Measurements from ENCODE around the gene PCDHGA9.
"Not testable (repeated sequence)": the region's sequence is repeated elsewhere in the genome, so short reads cannot be mapped to it uniquely, and the experiment has no call there.

The PCDHGA9 gene

DNA sequence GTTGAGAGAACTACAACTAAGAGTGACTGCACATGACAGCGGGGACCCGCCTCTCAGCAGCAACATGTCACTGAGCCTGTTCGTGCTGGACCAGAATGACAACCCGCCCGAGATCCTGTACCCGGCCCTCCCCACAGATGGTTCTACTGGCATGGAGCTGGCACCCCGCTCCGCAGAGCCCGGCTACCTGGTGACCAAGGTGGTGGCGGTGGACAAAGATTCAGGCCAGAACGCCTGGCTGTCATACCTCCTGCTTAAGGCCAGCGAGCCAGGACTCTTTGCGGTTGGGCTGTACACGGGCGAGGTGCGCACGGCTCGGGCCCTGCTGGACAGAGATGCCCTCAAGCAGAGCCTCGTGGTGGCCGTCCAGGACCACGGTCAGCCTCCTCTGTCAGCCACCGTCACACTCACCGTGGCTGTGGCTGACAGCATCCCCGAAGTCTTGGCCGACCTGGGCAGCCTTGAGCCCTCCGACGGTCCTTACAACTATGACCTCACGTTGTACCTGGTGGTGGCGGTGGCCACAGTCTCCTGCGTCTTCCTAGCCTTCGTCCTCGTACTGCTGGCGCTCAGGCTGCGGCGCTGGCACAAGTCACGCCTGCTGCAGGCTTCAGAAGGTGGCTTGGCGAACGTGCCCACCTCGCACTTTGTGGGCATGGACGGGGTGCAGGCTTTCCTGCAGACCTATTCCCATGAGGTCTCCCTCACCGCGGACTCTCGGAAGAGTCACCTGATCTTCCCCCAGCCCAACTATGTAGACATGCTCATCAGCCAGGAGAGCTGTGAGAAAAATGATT is 17.9 kb upstream of the PCDHGA9 start:
- no peak for DNase-seq

DNA sequence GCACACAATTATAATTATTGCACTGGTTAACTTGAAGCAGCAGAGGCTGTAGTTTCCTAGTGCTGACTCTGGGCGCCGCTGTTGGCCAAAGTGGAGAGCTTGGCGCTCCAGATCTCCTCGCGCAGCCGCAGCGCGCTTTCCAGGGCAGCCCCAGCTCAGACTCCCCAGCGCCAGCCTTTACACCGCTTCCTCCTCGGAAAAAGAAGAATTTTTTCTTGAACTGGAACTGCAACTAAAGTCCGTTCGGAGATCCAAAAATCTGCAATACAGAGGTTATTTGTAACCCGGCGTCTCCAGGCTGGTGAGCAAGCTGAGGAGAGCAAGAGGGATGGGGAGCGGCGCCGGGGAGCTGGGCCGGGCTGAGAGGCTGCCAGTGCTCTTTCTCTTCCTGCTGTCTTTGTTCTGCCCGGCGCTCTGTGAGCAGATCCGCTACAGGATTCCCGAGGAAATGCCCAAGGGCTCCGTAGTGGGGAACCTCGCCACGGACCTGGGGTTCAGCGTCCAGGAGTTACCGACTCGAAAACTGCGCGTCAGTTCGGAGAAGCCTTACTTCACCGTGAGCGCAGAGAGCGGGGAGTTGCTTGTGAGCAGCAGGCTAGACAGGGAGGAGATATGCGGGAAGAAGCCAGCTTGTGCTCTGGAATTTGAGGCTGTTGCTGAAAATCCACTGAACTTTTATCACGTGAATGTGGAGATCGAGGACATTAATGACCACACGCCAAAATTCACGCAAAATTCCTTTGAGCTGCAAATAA is 14.8 kb upstream of the PCDHGA9 start, which contains the start of gene PCDHGB4:
TSS of gene PCDHGB4 (plus strand) at position 142 of the 755 bp plus-strand sequence. CDS start at position 329, 187 bp downstream.
- not testable (repeated sequence) for DNase-seq

DNA sequence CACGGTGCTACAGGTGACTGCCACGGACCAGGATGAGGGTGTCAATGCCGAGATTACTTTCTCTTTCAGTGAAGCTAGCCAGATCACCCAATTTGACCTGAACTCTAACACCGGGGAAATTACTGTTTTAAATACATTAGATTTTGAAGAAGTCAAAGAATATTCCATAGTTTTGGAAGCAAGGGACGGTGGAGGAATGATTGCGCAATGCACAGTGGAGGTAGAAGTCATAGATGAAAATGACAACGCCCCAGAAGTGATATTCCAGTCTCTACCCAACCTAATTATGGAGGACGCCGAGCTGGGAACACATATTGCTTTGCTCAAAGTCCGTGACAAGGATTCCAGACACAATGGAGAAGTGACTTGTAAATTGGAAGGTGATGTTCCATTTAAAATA is 13.9 kb upstream of the PCDHGA9 start:
- DNase-seq, result no peak

DNA sequence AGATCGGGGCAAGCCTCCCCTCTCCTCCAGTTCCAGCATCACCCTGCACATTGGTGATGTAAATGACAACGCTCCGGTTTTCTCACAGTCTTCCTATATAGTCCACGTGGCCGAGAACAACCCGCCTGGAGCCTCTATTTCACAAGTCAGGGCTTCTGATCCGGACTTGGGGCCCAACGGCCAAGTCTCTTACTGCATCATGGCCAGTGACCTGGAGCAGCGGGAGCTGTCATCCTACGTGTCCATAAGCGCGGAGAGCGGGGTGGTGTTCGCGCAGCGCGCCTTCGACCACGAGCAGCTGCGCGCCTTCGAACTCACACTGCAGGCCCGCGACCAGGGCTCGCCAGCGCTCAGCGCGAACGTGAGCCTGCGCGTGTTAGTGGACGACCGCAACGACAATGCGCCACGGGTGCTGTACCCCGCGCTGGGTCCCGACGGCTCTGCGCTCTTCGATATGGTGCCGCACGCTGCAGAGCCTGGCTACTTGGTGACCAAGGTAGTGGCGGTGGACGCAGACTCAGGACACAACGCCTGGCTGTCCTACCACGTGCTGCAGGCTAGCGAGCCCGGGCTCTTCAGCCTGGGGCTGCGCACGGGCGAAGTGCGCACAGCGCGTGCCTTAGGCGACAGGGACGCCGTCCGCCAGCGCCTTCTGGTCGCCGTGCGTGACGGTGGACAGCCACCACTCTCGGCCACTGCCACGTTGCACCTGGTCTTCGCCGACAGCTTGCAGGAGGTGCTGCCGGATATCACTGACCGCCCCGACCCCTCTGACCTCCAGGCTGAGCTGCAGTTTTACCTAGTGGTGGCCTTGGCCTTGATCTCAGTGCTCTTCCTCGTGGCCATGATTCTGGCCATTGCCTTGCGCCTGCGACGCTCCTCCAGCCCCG is 13.2 kb upstream of the PCDHGA9 start:
- no peak for DNase-seq

GRCh38 chr5:141392429-141393198 is 10.0 kb upstream of the PCDHGA9 start, which contains the start of gene PCDHGA8:
Gene PCDHGA8 (plus strand): TSS chr5:141392633. CDS start chr5:141392814, 181 bp downstream.
- no peak for DNase-seq

DNA sequence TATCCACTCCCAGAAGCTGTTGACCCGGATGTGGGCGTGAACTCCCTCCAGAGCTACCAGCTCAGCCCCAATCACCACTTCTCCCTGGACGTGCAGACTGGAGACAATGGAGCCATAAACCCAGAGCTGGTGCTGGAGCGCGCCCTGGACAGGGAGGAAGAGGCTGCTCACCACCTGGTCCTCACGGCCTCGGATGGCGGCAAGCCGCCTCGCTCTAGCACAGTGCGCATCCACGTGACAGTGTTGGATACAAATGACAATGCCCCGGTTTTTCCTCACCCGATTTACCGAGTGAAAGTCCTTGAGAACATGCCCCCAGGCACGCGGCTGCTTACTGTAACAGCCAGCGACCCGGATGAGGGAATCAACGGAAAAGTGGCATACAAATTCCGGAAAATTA is 9.3 kb upstream of the PCDHGA9 start:
- no peak for DNase-seq

DNA sequence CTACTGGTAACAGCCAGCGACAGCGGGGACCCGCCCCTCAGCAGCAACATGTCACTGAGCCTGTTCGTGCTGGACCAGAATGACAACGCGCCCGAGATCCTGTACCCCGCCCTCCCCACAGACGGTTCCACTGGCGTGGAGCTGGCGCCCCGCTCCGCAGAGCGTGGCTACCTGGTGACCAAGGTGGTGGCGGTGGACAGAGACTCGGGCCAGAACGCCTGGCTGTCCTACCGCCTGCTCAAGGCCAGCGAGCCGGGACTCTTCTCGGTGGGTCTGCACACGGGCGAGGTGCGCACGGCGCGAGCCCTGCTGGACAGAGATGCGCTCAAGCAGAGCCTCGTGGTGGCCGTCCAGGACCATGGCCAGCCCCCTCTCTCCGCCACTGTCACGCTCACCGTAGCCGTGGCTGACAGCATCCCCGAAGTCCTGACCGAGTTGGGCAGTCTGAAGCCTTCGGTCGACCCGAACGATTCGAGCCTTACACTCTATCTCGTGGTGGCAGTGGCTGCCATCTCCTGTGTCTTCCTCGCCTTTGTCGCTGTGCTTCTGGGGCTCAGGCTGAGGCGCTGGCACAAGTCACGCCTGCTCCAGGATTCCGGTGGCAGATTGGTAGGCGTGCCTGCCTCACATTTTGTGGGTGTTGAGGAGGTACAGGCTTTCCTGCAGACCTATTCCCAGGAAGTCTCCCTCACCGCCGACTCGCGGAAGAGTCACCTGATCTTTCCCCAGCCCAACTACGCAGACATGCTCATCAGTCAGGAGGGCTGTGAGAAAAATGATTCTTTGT is 8.0 kb upstream of the PCDHGA9 start:
- DNase-seq, result not testable (repeated sequence)

DNA sequence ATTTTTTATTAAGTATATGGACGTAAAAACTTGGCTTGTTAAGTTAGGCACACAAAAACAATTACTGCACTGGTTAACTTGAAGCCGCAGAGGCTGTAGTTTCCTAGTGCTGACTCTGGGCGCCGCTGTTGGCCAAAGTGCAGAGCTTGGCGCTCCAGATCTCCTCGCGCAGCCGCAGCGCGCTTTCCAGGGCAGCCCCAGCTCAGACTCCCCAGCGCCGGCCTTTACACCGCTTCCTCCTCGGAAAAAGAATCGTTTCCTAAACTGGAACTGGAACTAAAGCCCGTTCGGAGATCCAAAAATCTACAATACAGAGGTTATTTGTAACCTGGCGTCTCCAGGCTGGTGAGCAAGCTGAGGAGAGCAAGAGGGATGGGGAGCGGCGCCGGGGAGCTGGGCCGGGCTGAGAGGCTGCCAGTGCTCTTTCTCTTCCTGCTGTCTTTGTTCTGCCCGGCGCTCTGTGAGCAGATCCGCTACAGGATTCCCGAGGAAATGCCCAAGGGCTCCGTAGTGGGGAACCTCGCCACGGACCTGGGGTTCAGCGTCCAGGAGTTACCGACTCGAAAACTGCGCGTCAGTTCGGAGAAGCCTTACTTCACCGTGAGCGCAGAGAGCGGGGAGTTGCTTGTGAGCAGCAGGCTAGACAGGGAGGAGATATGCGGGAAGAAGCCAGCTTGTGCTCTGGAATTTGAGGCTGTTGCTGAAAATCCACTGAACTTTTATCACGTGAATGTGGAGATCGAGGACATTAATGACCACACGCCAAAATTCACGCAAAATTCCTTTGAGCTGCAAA is 4.6 kb upstream of the PCDHGA9 start, which contains the start of gene PCDHGB5:
TSS of gene PCDHGB5 (plus strand) at position 192 of the 796 bp plus-strand sequence. CDS start at position 373, 181 bp downstream.
- DNase-seq, result not testable (repeated sequence)

GRCh38 chr5:141398608-141399007 is 4.0 kb upstream of the PCDHGA9 start:
- no peak for DNase-seq

DNA sequence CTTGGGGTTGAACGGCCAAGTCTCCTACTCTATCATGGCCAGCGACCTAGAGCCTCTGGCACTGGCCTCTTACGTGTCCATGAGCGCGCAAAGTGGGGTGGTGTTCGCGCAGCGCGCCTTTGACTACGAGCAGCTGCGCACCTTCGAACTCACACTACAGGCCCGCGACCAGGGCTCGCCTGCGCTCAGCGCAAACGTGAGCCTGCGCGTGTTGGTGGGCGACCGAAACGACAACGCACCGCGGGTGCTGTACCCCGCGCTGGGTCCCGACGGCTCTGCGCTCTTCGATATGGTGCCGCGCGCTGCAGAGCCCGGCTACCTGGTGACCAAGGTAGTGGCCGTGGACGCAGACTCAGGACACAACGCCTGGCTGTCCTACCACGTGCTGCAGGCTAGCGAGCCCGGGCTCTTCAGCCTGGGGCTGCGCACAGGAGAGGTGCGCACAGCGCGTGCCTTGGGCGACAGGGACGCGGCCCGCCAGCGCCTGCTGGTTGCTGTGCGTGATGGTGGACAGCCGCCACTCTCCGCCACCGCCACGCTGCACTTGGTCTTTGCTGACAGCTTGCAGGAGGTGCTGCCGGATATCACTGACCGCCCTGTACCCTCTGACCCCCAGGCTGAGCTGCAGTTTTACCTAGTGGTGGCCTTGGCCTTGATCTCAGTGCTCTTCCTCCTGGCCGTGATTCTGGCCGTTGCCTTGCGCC is 2.9 kb upstream of the PCDHGA9 start:
- DNase-seq, result no peak

DNA sequence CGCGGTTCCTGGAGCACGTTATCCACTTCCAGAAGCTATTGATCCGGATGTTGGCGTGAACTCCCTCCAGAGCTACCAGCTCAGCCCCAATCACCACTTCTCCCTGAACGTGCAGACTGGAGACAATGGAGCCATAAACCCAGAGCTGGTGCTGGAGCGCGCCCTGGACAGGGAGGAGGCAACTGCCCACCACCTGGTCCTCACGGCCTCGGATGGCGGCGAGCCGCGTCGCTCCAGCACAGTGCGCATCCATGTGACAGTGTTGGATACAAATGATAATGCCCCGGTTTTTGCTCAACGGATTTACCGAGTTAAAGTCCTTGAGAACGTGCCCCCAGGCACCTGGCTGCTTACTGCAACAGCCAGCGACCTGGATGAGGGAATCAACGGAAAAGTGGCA is 809 bp downstream of the PCDHGA9 start:
- no peak for DNase-seq

- not testable (repeated sequence) for DNase-seq
These were observed 5.4 kb downstream of the PCDHGA9 start, which contains the start of gene PCDHGB6 for GRCh38 chr5:141407790-141408505. Gene PCDHGB6 (plus strand): TSS chr5:141408021. CDS start chr5:141408203, 182 bp downstream.

DNA sequence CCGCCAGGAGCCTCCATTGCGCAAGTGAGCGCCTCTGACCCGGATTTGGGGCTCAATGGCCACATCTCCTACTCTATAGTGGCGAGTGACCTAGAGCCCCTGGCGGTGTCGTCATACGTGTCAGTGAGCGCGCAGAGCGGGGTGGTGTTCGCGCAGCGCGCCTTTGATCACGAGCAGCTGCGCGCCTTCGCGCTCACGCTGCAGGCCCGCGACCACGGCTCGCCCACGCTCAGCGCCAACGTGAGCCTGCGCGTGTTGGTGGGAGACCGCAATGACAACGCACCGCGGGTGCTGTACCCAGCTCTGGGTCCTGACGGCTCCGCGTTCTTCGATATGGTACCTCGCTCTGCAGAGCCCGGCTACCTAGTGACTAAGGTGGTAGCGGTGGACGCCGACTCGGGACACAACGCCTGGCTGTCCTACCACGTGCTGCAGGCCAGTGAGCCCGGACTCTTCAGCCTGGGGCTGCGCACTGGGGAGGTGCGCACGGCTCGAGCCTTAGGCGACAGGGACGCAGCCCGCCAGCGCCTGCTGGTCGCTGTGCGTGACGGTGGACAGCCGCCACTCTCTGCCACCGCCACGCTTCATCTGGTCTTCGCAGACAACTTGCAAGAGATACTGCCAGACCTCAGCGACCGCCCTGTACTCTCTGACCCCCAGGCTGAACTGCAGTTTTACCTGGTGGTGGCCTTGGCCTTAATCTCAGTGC is 7.2 kb downstream of the PCDHGA9 start:
- DNase-seq, result no peak

DNA sequence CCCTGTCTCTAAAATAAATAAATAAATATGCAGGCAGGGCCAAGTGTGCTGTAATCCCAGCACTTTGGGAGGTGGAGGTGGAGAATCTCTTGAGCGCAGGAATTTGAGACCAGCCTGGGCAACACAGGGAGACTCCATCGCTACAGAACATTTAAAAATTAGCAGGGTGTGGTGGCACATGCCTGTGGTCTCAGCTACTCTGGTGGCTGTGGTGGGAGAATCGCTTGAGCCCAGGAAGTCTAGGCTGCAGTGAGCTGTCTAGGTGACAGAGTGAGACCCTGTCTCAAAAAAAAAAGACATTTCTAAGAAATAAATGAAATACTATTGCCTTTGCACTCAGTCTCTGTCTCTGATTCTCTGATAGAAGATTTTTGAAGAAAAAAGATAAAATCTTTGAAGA is 9.0 kb downstream of the PCDHGA9 start:
- no peak for DNase-seq

GRCh38 chr5:141412854-141413539 is 10.4 kb downstream of the PCDHGA9 start, which contains the start of gene PCDHGA10:
Gene PCDHGA10 (plus strand): TSS chr5:141412987. CDS start chr5:141413176, 189 bp downstream.
- DNase-seq, result peak; percentile 30

DNA sequence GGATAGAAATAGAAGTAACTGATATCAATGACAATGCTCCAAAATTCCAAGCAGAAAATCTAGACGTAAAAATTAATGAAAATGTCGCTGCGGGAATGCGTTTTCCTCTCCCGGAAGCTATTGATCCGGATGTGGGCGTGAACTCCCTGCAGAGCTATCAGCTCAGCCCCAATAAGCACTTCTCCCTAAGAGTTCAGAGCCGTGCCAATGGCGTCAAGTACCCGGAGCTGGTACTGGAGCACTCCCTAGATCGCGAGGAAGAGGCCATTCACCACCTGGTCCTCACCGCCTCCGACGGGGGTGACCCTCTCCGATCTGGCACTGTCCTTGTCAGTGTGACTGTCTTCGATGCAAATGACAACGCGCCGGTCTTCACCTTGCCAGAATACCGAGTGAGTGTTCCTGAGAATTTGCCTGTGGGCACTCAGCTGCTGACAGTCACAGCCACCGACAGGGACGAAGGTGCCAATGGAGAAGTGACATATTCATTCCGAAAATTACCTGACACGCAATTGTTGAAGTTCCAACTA is 11.0 kb downstream of the PCDHGA9 start:
- DNase-seq, result no peak

Measured in NCI-H1436 (cell line).